Prostate gland (tissue), 2 donors: Measurements from ENCODE around the gene NMNAT2.

Experiments
- POLR2A ChIP-seq: fragments of 450-650 bp; IDR thresholded peaks from one replicate; pipeline ENCODE4 v1.6.1; 2016; ENCODE audit warnings: antibody characterized with exemption, mild to moderate bottlenecking
- POLR2AphosphoS5 ChIP-seq: sonication (generic); formaldehyde crosslinking; IDR thresholded peaks from one replicate; pipeline ENCODE4 v1.6.1; 2017; ENCODE audit warnings: antibody characterized with exemption
- TF ChIP-seq, protein P1 (sequence below), 4 experiments: fragments of 200-600 bp in 2 of 4; fragments of 450-650 bp in 2 of 4; sonication (generic) in 2 of 4; IDR thresholded peaks; 1 replicate in 3 of 4; 2 replicates in 1 of 4; pipeline ENCODE4 v1.5.1; 2016 to 2019; ENCODE audit warnings: antibody characterized with exemption in 4 of 4, mild to moderate bottlenecking in 2 of 4, moderate library complexity in 2 of 4

DNA sequence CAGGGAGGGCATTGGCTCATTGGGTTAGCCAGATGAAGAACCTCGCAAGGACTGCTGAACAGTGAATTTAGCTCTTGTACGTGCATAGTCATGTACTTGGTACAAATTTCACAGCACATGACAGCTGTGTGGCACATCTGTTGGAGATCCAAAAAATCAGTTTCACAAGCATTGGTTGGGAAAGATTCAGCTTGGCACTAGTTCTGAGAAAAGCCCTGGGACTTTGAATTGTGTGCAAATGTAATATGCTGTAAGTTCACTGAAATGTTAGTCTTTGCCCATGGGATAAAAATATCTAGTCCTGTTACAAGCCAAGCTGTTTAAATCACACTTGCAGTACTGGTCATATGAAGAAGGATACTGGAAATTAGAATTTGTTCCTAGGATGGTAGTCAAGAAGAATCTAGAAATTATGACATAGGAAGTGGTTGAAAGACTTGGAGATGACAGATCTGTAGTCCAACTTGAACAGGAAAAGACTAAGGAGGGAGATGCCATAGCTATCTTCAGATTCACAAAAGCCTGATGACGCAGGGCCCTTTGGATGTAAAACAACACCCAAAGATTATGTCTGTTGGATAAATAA is 212.9 kb downstream of the NMNAT2 start:
- TF ChIP-seq POLR2AphosphoS5 (no peak), POLR2A (no peak)
- TF ChIP-seq, protein P1, sequence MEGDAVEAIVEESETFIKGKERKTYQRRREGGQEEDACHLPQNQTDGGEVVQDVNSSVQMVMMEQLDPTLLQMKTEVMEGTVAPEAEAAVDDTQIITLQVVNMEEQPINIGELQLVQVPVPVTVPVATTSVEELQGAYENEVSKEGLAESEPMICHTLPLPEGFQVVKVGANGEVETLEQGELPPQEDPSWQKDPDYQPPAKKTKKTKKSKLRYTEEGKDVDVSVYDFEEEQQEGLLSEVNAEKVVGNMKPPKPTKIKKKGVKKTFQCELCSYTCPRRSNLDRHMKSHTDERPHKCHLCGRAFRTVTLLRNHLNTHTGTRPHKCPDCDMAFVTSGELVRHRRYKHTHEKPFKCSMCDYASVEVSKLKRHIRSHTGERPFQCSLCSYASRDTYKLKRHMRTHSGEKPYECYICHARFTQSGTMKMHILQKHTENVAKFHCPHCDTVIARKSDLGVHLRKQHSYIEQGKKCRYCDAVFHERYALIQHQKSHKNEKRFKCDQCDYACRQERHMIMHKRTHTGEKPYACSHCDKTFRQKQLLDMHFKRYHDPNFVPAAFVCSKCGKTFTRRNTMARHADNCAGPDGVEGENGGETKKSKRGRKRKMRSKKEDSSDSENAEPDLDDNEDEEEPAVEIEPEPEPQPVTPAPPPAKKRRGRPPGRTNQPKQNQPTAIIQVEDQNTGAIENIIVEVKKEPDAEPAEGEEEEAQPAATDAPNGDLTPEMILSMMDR (IDR thresholded peaks at IDR 0.05): no peak
